Kidney epithelial cell (primary cell): ENCODE measurements around the gene RXRA. TPM values are rescaled to one million over a fixed set of nuclear protein-coding genes. Genes with fewer than 3 reads are reported as not detected.

ENCODE experiments used
- DNase-seq: peaks from one replicate; pipeline ENCODE4 v3.0.0-alpha.2; 2010; ENCODE audit warnings: low read depth
- H3K27me3 ChIP-seq: 2 replicates; pipeline ENCODE4 v1.6.0; 2011; ENCODE audit warnings: low read length; ENCODE audit not compliant: control insufficient read depth, insufficient read depth
- H3K36me3 ChIP-seq: 2 replicates; pipeline ENCODE4 v1.5.1; 2011; ENCODE audit warnings: low read length; ENCODE audit not compliant: control insufficient read depth, insufficient read depth
- H3K4me3 ChIP-seq: 2 replicates; pipeline ENCODE4 v1.5.1; 2011; ENCODE audit warnings: low read depth, mild to moderate bottlenecking, control low read depth, low read length
- total RNA-seq: library from RNA; depleted of rRNA; stranded (reverse); fragments of >200 nt; gene quantifications from 2 replicates; pipeline ENCODE4 v1.2.3, GENCODE V29; 2015
- TF ChIP-seq, protein P1 (sequence below): IDR thresholded peaks from 2 replicates; pipeline ENCODE4 v1.5.1; 2011; ENCODE audit warnings: mild to moderate bottlenecking, moderate library complexity, low read length, control low read depth, inconsistent platforms; ENCODE audit not compliant: insufficient read depth, poor library complexity, severe bottlenecking

RXRA gene
- total RNA-seq, 1 donor from 2014 or later: 15.0 TPM

DNA sequence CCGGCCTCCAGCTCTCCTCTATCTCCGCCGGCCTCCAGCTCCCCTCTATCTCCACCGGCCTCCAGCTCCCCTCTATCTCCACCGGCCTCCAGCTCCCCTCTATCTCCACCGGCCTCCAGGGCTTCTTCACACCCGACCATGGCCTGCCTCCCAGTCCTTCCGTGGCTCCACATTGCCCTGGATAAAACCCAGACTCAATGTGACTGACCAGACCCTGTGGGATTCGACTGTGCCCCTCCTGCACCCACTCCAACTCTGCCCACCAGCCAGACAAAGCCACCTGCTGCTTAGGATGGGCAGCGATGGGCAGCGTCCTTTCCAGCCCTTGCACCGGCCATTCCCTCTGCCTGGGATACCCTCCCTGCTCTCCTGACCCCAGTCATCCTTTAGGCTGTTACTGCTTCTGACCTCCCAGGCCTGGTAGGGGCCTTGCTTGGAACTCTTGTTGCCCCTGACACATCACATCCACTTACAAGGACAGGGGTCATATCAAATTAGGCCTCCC lies 30.5 kb upstream of the RXRA start:
- Histone ChIP-seq H3K4me3 (no peak overlapping the region), H3K36me3 (no peaks in the 10 kb centered on the region), H3K27me3 (peaks cover 37% of the 10 kb centered on the region)
- DNase-seq: no peak
- TF ChIP-seq, protein P1, sequence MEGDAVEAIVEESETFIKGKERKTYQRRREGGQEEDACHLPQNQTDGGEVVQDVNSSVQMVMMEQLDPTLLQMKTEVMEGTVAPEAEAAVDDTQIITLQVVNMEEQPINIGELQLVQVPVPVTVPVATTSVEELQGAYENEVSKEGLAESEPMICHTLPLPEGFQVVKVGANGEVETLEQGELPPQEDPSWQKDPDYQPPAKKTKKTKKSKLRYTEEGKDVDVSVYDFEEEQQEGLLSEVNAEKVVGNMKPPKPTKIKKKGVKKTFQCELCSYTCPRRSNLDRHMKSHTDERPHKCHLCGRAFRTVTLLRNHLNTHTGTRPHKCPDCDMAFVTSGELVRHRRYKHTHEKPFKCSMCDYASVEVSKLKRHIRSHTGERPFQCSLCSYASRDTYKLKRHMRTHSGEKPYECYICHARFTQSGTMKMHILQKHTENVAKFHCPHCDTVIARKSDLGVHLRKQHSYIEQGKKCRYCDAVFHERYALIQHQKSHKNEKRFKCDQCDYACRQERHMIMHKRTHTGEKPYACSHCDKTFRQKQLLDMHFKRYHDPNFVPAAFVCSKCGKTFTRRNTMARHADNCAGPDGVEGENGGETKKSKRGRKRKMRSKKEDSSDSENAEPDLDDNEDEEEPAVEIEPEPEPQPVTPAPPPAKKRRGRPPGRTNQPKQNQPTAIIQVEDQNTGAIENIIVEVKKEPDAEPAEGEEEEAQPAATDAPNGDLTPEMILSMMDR: no peak

DNA sequence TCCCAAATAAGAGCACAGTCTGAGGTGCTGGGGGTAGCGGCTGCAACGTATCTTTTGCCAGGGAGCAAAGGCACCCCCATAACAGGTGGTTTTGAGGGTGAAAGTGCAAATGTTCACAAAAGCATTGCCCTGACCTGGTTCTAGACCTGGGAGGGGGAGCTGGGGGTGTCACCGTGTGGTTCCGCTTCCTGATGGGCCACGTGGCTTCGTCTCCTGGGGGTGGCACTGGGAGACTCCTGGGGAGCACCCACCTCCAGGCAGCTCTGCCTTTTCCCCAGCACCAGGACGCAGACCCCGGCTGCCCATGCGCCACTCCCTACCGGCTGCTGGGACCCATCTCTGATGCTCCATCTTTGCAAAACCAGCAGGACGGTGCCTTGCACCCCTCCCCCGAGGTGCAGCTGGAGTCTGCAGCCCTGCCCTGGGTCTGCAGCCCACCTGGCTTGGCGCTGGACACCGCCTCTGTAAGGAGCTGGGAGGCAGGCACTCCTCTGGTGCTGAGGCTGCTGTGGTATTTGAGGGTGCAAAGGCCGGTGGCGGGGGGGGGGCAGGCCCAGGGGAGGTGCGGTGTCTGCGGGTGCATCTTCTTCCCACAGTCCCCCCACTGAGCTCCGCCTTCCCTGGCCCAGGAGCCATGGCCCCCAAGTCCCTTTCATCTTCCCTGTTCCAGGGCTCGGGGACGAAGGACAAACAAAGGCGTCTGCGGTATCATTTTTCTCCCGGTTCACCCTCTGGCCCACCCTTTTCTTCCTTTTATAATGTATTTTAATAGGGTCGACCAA lies 29.8 kb upstream of the RXRA start:
- Histone ChIP-seq H3K36me3 (no peaks in the 10 kb centered on the region), H3K4me3 (no peak overlapping the region), H3K27me3 (peaks cover 40% of the 10 kb centered on the region)
- no peak for DNase-seq
- TF ChIP-seq, protein P1: no peak

GRCh38 chr9:134297083-134297410 lies 29.2 kb upstream of the RXRA start:
- Histone ChIP-seq H3K36me3 (no peaks in the 10 kb centered on the region), H3K4me3 (no peak overlapping the region), H3K27me3 (peaks cover 41% of the 10 kb centered on the region)
- no peak for DNase-seq
- TF ChIP-seq, protein P1: no peak

- Histone ChIP-seq H3K4me3 (no peak overlapping the region), H3K27me3 (peaks cover 41% of the 10 kb centered on the region), H3K36me3 (no peaks in the 10 kb centered on the region)
- TF ChIP-seq, protein P1: no peak
- no peak for DNase-seq
Measured at GRCh38 chr9:134297576-134297975, 28.7 kb upstream of the RXRA start.

GRCh38 chr9:134298000-134298399 lies 28.3 kb upstream of the RXRA start:
- TF ChIP-seq, protein P1: no peak
- DNase-seq: no peak
- H3K36me3 ChIP-seq: no peaks in the 10 kb centered on the region
- H3K4me3 ChIP-seq: no peak overlapping the region
- H3K27me3 ChIP-seq: peaks cover 41% of the 10 kb centered on the region

- Histone ChIP-seq H3K36me3 (no peaks in the 10 kb centered on the region), H3K4me3 (no peak overlapping the region), H3K27me3 (peaks cover 34% of the 10 kb centered on the region)
- TF ChIP-seq, protein P1: no peak
- DNase-seq: no peak
Measured at GRCh38 chr9:134299068-134299467, 27.2 kb upstream of the RXRA start.
